ENCODE measurements around the gene ATPAF1. TPM values are rescaled to one million over a fixed set of nuclear protein-coding genes. Genes with fewer than 3 reads are reported as not detected.

Gene ATPAF1
- total and polyA plus RNA-seq, 3 donors from 2014 or later: 76.7 to 98.9 (median 85.9) TPM

DNA sequence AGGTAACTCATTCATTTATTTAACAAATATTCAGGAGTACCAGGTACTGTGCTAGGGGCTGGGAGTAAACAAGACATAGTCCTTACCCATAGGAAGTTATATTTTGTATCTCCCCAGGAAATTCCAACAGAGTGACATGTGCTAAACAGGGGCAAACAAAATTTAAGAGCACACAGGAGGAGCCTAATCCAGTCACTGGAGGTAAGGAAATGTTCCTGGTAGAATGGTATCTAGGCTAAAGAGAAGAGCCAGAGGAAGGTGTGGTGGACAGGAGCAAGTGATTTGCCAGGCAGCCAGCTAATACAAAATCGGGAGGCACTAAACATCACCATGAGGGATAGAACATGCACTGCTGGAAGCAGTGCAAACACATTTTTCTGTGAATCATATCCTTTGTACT lies 13.9 kb upstream of the ATPAF1 start:
- Histone ChIP-seq H3K27me3 (no peaks in the 10 kb centered on the region), H3K4me1 (no peaks in the 10 kb centered on the region), H3K27ac (no peak overlapping the region), H3K36me3 (ENCODE audit: low read depth, missing control alignments) (no peaks in the 10 kb centered on the region), H3K4me3 (no peak overlapping the region), H3K9me3 (no peaks in the 10 kb centered on the region)
- TF ChIP-seq, protein P1, sequence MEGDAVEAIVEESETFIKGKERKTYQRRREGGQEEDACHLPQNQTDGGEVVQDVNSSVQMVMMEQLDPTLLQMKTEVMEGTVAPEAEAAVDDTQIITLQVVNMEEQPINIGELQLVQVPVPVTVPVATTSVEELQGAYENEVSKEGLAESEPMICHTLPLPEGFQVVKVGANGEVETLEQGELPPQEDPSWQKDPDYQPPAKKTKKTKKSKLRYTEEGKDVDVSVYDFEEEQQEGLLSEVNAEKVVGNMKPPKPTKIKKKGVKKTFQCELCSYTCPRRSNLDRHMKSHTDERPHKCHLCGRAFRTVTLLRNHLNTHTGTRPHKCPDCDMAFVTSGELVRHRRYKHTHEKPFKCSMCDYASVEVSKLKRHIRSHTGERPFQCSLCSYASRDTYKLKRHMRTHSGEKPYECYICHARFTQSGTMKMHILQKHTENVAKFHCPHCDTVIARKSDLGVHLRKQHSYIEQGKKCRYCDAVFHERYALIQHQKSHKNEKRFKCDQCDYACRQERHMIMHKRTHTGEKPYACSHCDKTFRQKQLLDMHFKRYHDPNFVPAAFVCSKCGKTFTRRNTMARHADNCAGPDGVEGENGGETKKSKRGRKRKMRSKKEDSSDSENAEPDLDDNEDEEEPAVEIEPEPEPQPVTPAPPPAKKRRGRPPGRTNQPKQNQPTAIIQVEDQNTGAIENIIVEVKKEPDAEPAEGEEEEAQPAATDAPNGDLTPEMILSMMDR (IDR thresholded peaks at IDR 0.05): no peak
- TF ChIP-seq POLR2A (IDR thresholded peaks at IDR 0.05): no peak
- 59 to 70% methylated on average over 1 of the region's 1 CpG for WGBS, 2 donors
- intact Hi-C loops (cut with DNase I; ENCODE audit: low total_unique reads): no loop called here
- no peak for DNase-seq

DNA sequence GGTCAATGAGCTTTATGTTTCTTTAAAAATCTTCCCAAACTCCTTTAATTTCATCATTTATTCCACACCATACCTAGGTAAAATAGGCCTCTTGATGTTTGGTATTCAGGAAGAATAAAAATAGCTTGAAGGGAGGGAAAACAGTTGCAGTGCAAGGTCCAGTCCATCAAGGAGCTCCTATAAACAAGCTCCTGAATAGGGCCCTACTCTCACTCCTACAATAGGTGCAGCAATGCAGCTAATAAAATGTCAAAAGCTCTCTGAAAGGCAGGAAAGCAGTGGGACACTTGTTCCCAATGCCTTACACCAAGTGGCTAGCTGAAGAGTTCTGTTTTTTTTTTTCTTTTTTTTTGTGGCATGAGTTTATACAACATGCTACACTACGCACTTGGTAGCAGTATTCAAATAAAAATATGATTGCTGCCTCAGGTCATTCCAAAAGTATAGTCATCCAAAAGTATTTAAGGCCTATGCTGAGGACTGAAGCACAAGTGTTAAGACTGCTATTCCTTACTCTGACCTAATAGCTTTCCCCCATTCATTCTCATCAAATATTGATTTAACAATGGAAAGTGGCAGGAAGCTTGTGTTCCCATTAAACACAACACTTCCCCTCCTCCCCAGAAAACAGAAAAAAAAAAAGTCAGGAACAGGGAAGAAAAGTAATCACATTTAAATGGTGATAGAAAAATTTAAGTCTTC lies 13.3 kb upstream of the ATPAF1 start:
- no peak for TF ChIP-seq POLR2A (IDR thresholded peaks at IDR 0.05)
- WGBS, 2 donors: 88 to 100% methylated on average over 1 of the region's 1 CpG
- no peaks in the 10 kb centered on the region for H3K9me3 ChIP-seq
- no peak overlapping the region for H3K27ac ChIP-seq
- DNase-seq: no peak
- H3K4me3 ChIP-seq: no peak overlapping the region
- no peaks in the 10 kb centered on the region for H3K4me1 ChIP-seq
- H3K27me3 ChIP-seq: no peaks in the 10 kb centered on the region
- intact Hi-C loops (cut with DNase I; ENCODE audit: low total_unique reads): no loop called here
- no peaks in the 10 kb centered on the region for H3K36me3 ChIP-seq (ENCODE audit: low read depth, missing control alignments)

DNA sequence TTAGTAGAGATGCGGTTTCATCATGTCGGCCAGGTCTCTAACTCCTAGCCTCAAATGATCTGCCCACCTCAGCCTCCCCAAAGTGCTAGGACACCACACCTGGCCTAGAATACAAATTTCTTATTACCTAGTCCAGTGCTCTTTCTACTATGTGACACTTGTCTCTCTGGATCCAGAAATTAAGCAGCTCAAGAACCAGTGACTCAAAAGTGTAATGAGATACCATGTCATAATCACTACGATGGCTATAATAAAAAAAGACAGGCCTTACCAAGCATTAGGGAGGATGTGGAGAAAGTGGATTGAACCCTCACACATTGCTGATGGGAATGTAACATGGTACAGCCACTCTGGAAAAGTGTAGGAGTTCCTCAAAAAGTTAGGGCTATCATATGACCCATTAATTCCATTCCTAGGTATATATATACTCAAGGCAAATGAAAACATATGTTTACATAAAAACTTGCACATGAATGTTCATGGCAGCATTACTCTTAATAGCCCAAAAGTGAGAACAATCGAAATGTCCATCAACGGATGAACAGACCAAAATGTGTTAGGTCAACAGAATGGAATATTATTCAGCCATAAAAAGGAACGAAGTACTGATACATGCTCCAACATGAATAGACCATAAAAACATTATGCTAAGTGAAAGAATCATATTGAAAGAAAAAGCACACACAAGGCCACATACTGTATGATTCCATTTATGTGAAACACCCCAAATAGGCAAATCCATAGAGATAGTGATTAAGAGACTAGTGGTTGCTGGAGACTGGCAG lies 11.8 kb upstream of the ATPAF1 start:
- no peak overlapping the region for H3K4me3 ChIP-seq
- intact Hi-C loops (cut with DNase I; ENCODE audit: low total_unique reads): no loop called here
- no peaks in the 10 kb centered on the region for H3K4me1 ChIP-seq
- H3K27me3 ChIP-seq: no peaks in the 10 kb centered on the region
- no peak for DNase-seq
- no peak overlapping the region for H3K27ac ChIP-seq
- H3K9me3 ChIP-seq: no peaks in the 10 kb centered on the region
- TF ChIP-seq, protein P1 (IDR thresholded peaks at IDR 0.05): no peak
- no peak for TF ChIP-seq POLR2A (IDR thresholded peaks at IDR 0.05)
- 92 to 96% methylated on average over 6 of the region's 6 CpGs for WGBS, 2 donors
- H3K36me3 ChIP-seq (ENCODE audit: low read depth, missing control alignments): no peaks in the 10 kb centered on the region

DNA sequence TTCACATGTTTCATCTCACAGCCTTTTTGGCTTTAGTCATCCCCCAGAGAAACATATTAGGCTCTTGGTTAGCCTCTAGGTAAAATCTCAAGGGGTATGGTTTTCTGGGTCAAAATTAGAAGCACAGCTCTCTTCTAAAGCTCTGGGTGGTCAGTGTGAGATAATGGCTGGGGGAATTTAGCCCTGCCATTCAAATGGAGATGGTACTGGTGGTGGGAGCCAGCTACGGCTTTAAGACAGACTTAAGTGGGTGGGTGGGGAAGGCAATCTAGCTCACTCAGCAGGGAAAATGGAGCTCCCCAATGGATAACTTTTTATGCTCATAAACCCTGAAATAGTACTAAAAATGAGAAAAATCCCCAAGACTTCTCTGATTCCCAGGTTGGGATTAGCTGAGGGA lies 9.2 kb upstream of the ATPAF1 start:
- intact Hi-C loops (cut with DNase I; ENCODE audit: low total_unique reads): no loop called here
- TF ChIP-seq POLR2A (IDR thresholded peaks at IDR 0.05): no peak
- TF ChIP-seq, protein P1 (IDR thresholded peaks at IDR 0.05): no peak
- DNase-seq: no peak
- H3K9me3 ChIP-seq: no peaks in the 10 kb centered on the region
- H3K4me3 ChIP-seq: no peak overlapping the region
- H3K27ac ChIP-seq: no peak overlapping the region
- WGBS, 2 donors: 91 to 100% methylated on average over 1 of the region's 1 CpG
- no peaks in the 10 kb centered on the region for H3K36me3 ChIP-seq (ENCODE audit: low read depth, missing control alignments)
- H3K27me3 ChIP-seq: no peaks in the 10 kb centered on the region
- no peaks in the 10 kb centered on the region for H3K4me1 ChIP-seq

DNA sequence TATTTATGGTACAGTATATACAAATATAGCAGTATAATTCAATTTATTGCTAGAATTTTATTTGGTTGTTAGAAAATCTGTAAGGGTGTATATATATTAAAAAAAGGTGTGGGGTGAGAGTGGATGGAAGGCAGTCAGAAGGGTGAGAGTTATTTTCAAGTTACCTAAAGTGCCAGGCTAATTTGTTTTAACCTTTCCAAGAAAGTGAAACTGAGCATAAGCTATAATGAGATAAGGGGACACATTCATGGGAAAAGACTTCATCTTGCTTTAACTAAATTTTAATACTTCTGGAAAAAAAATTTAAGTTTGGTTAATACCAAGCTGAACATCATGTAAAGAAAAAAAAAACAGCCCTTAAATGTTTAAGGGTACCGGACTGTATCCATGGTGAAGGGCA lies 8.4 kb upstream of the ATPAF1 start:
- no peak for DNase-seq
- Histone ChIP-seq H3K4me1 (no peaks in the 10 kb centered on the region), H3K27me3 (no peaks in the 10 kb centered on the region), H3K27ac (no peak overlapping the region), H3K4me3 (no peak overlapping the region), H3K36me3 (ENCODE audit: low read depth, missing control alignments) (no peaks in the 10 kb centered on the region), H3K9me3 (no peaks in the 10 kb centered on the region)
- intact Hi-C loops (cut with DNase I; ENCODE audit: low total_unique reads): no loop called here
- TF ChIP-seq POLR2A (IDR thresholded peaks at IDR 0.05): no peak
- TF ChIP-seq, protein P1 (IDR thresholded peaks at IDR 0.05): no peak
- WGBS, 2 donors: 90 to 95% methylated on average over 1 of the region's 1 CpG

Data from testis (tissue), 3 donors.